ENCODE results near the gene YPEL1. TPM values are rescaled to one million over a fixed set of nuclear protein-coding genes. Genes with fewer than 3 reads are reported as not detected.
"Not testable (repeated sequence)": the region's sequence is repeated elsewhere in the genome, so short reads cannot be mapped to it uniquely, and the experiment has no call there.

Gene YPEL1
- total RNA-seq, 1 donor from 2014 or later, result 104 TPM

- DNase-seq (ENCODE audit: low spot score in 2 of 2) (no peak), FAIRE-seq (no peak)
These were observed 33.5 kb downstream of the YPEL1 start for GRCh38 chr22:21702094-21702493.

- no peak for FAIRE-seq
- no peak for DNase-seq (ENCODE audit: low spot score in 2 of 2)
These were observed 34.1 kb downstream of the YPEL1 start for GRCh38 chr22:21701384-21701971.

- no peak for DNase-seq (ENCODE audit: low spot score in 2 of 2)
- no peak for FAIRE-seq
These were observed 34.8 kb downstream of the YPEL1 start for GRCh38 chr22:21700822-21701221.

- FAIRE-seq, result no peak
- DNase-seq (ENCODE audit: low spot score in 2 of 2), result no peak
These were observed 36.0 kb downstream of the YPEL1 start for GRCh38 chr22:21699643-21700042.

- DNase-seq (ENCODE audit: low spot score in 2 of 2), result no peak
These were observed 36.9 kb downstream of the YPEL1 start for GRCh38 chr22:21698430-21699329.

GRCh38 chr22:21697880-21698279 lies 37.7 kb downstream of the YPEL1 start:
- no peak for FAIRE-seq

More at GRCh38 chr22:21698430-21699329, 36.9 kb downstream of the YPEL1 start:
- FAIRE-seq, result no peak

GRCh38 chr22:21697021-21697771 lies 38.4 kb downstream of the YPEL1 start:
- no peak for FAIRE-seq

More at GRCh38 chr22:21697880-21698279, 37.7 kb downstream of the YPEL1 start:
- DNase-seq (ENCODE audit: low spot score in 2 of 2), result no peak

GRCh38 chr22:21696115-21696514 lies 39.5 kb downstream of the YPEL1 start:
- FAIRE-seq (no peak), DNase-seq (ENCODE audit: low spot score in 2 of 2) (no peak)

More at GRCh38 chr22:21697021-21697771, 38.4 kb downstream of the YPEL1 start:
- DNase-seq (ENCODE audit: low spot score in 2 of 2), result no peak

- no peak for DNase-seq (ENCODE audit: low spot score in 2 of 2)
These were observed 40.0 kb downstream of the YPEL1 start for GRCh38 chr22:21695430-21696085.

GRCh38 chr22:21694795-21695429 lies 40.7 kb downstream of the YPEL1 start:
- FAIRE-seq, result no peak
- DNase-seq (ENCODE audit: low spot score in 2 of 2), result no peak

More at GRCh38 chr22:21695430-21696085, 40.0 kb downstream of the YPEL1 start:
- no peak for FAIRE-seq

- no peak for FAIRE-seq
- DNase-seq (ENCODE audit: low spot score in 2 of 2), result no peak
These were observed 41.2 kb downstream of the YPEL1 start for GRCh38 chr22:21694394-21694793.

GRCh38 chr22:21693999-21694341 lies 41.6 kb downstream of the YPEL1 start:
- DNase-seq (ENCODE audit: low spot score in 2 of 2) (no peak), FAIRE-seq (no peak)

GRCh38 chr22:21693333-21693998 lies 42.1 kb downstream of the YPEL1 start:
- DNase-seq (ENCODE audit: low spot score in 2 of 2), result no peak
- no peak for FAIRE-seq

GRCh38 chr22:21692856-21693255 lies 42.7 kb downstream of the YPEL1 start:
- not testable (repeated sequence) for DNase-seq (ENCODE audit: low spot score in 2 of 2); FAIRE-seq

GRCh38 chr22:21691816-21692215 lies 43.8 kb downstream of the YPEL1 start:
- DNase-seq (ENCODE audit: low spot score in 2 of 2), result no peak
- FAIRE-seq, result no peak

- no peak for FAIRE-seq
- no peak for DNase-seq (ENCODE audit: low spot score in 2 of 2)
These were observed 45.2 kb downstream of the YPEL1 start for GRCh38 chr22:21690401-21690801.

- FAIRE-seq, result no peak
- no peak for DNase-seq (ENCODE audit: low spot score in 2 of 2)
These were observed 46.8 kb downstream of the YPEL1 start for GRCh38 chr22:21688706-21689381.

- FAIRE-seq (no peak), DNase-seq (ENCODE audit: low spot score in 2 of 2) (no peak)
These were observed 47.3 kb downstream of the YPEL1 start for GRCh38 chr22:21688341-21688705.

- no peak for DNase-seq (ENCODE audit: low spot score in 2 of 2)
- no peak for FAIRE-seq
These were observed 47.8 kb downstream of the YPEL1 start for GRCh38 chr22:21687685-21688259.

All from frontal cortex (tissue), 4 donors.